Measurements from ENCODE around the gene GH2.

GH2 gene

DNA sequence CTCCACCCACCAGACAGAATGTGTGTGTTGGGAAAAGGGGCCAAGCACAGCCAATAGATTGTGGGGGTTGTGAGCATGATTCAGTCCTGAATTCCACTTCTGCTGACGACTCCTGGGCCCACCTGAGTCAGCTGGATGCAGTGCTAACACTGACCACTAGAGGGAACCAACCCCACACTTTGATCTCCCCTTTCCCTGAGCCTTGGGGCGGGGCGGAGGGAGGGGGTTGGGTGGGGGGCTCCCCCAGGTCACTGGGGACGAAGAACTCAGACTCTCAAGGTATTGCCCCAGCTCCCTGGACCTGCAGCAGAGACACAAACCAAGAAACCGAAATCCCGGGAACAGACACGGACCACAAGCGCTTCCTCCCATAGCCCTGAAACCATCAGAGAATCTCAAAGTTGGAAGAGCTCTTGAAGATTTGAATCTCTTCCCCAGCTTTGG lies 29.9 kb upstream of the GH2 start (continued):
- TF ChIP-seq ZNF785 (tag by site-specific recombination; IDR thresholded peaks at IDR 0.05) (no peak), ZNF626 (tag by site-specific recombination; IDR thresholded peaks at IDR 0.05) (no peak), ZSCAN16 (tag by site-specific recombination; IDR thresholded peaks at IDR 0.05) (no peak), ZNF114 (tag by site-specific recombination; IDR thresholded peaks at IDR 0.05) (no peak), BCL11A (tag by site-specific recombination; IDR thresholded peaks at IDR 0.05; ENCODE audit: low read depth) (no peak), ZNF792 (tag by site-specific recombination; IDR thresholded peaks at IDR 0.05) (no peak), ZNF175 (tag by site-specific recombination; IDR thresholded peaks at IDR 0.05) (no peak), ZNF239 (tag by site-specific recombination; IDR thresholded peaks at IDR 0.05) (no peak)
- TF ChIP-seq, protein P1, sequence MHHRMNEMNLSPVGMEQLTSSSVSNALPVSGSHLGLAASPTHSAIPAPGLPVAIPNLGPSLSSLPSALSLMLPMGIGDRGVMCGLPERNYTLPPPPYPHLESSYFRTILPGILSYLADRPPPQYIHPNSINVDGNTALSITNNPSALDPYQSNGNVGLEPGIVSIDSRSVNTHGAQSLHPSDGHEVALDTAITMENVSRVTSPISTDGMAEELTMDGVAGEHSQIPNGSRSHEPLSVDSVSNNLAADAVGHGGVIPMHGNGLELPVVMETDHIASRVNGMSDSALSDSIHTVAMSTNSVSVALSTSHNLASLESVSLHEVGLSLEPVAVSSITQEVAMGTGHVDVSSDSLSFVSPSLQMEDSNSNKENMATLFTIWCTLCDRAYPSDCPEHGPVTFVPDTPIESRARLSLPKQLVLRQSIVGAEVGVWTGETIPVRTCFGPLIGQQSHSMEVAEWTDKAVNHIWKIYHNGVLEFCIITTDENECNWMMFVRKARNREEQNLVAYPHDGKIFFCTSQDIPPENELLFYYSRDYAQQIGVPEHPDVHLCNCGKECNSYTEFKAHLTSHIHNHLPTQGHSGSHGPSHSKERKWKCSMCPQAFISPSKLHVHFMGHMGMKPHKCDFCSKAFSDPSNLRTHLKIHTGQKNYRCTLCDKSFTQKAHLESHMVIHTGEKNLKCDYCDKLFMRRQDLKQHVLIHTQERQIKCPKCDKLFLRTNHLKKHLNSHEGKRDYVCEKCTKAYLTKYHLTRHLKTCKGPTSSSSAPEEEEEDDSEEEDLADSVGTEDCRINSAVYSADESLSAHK (tag by site-specific recombination; IDR thresholded peaks at IDR 0.05): no peak
- TF ChIP-seq, protein P2, sequence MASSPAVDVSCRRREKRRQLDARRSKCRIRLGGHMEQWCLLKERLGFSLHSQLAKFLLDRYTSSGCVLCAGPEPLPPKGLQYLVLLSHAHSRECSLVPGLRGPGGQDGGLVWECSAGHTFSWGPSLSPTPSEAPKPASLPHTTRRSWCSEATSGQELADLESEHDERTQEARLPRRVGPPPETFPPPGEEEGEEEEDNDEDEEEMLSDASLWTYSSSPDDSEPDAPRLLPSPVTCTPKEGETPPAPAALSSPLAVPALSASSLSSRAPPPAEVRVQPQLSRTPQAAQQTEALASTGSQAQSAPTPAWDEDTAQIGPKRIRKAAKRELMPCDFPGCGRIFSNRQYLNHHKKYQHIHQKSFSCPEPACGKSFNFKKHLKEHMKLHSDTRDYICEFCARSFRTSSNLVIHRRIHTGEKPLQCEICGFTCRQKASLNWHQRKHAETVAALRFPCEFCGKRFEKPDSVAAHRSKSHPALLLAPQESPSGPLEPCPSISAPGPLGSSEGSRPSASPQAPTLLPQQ (tag by site-specific recombination; IDR thresholded peaks at IDR 0.05): peak; percentile 80

DNA sequence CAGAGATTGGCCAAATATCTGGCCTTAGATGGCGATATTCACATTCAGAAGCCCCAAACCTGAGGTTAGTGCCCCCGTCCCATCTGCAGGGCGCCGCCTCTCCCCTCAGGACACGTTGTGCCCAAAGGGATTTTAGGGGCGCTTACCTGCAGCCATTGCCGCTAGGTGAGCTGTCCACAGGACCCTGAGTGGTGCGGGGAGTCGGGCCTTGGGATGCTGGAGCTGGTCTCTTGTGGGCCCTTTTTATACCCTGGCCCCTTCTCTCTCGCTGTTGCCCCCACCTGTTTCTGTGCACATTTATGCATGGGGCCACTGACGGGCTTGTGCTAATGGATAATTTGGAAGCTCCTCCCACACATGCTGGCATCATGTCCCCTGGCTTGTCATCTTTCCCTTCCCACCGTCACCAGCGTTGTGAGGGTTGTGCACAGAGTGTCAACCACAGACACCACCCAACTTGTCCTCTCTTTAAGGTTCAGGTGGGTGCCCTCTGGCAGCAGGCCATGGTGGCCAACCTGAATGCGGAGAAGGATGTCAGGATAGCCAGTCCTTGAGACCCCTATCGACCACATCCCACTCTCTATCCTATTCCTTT lies 29.4 kb upstream of the GH2 start, which contains the start of gene CSHL1:
Gene CSHL1 (minus strand): TSS at position 218 of the 595 bp plus-strand sequence. CDS start 62 bp downstream, at position 156.
- Histone ChIP-seq H3K36me3 (ENCODE audit: control insufficient read depth in 2 of 2, insufficient read depth in 1 of 2, low read length in 2 of 2) (no peaks in the 10 kb centered on the region), H3K4me1 (ENCODE audit: control insufficient read depth, insufficient read depth, low read length) (no peaks in the 10 kb centered on the region), H3K9me3 (ENCODE audit: control insufficient read depth, insufficient read depth, low read depth, low read length) (no peaks in the 10 kb centered on the region), H3K4me3 (ENCODE audit: low read depth, low read length) (no peak within 1 kb of the TSS), H3K27ac (ENCODE audit: extremely low read depth, low read depth, low read length) (no peak within 1 kb of the TSS)
- TF ChIP-seq ZNF24 (tag by site-specific recombination; IDR thresholded peaks at IDR 0.05) (no peak), ZNF529 (tag by site-specific recombination; IDR thresholded peaks at IDR 0.05; ENCODE audit: insufficient replicate concordance) (no peak), ZFHX2 (tag by site-specific recombination; conservative IDR thresholded peaks at IDR 0.05) (0 out of 2 replicates have a peak, but pooled peaks have one; percentile 6), ZNF146 (tag by site-specific recombination; IDR thresholded peaks at IDR 0.05) (no peak), REPIN1 (tag by site-specific recombination; IDR thresholded peaks at IDR 0.05; ENCODE audit: low read depth) (no peak)
- TF ChIP-seq, protein P3, sequence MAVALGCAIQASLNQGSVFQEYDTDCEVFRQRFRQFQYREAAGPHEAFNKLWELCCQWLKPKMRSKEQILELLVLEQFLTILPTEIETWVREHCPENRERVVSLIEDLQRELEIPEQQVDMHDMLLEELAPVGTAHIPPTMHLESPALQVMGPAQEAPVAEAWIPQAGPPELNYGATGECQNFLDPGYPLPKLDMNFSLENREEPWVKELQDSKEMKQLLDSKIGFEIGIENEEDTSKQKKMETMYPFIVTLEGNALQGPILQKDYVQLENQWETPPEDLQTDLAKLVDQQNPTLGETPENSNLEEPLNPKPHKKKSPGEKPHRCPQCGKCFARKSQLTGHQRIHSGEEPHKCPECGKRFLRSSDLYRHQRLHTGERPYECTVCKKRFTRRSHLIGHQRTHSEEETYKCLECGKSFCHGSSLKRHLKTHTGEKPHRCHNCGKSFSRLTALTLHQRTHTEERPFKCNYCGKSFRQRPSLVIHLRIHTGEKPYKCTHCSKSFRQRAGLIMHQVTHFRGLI (tag by site-specific recombination; IDR thresholded peaks at IDR 0.05): no peak
- POLR2A ChIA-PET: no interaction called here
- CTCF ChIA-PET: interaction anchor here (0.6 to 3.7 kb wide), 25 partner anchors 8 to 380 kb away, joined by 3 to 29 read pairs (median 3); no protein-coding TSS in a partner anchor

DNA sequence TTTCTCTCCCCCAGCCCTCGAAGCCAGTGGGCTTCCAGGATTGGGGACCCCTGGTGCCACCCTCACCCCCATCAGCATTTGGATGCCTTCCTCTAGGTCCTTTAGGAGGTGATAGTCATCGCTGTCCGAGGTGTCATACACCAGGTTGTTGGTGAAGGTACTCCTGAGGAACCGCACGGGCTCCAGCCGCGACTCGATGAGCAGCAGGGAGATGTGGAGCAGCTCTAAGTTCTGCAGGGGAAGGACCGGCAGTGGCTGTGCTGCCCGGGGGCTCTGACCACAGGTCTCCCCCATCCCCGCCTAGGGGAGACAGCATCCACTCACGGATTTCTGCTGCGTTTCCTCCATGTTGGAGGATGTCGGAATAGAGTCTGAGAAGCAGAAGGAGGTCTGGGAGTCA lies 28.4 kb upstream of the GH2 start:
- H3K9me3 ChIP-seq (ENCODE audit: control insufficient read depth, insufficient read depth, low read depth, low read length): no peaks in the 10 kb centered on the region
- no peaks in the 10 kb centered on the region for H3K36me3 ChIP-seq (ENCODE audit: control insufficient read depth in 2 of 2, insufficient read depth in 1 of 2, low read length in 2 of 2)
- ChIA-PET CTCF (interaction anchor here (0.9 to 3.7 kb wide), 8 partner anchors 8 to 382 kb away, joined by 3 to 23 read pairs (median 3); no protein-coding TSS in a partner anchor), POLR2A (no interaction called here)
- no peaks in the 10 kb centered on the region for H3K4me1 ChIP-seq (ENCODE audit: control insufficient read depth, insufficient read depth, low read length)
- H3K27ac ChIP-seq (ENCODE audit: extremely low read depth, low read depth, low read length): no peak overlapping the region
- H3K4me3 ChIP-seq (ENCODE audit: low read depth, low read length): no peak overlapping the region
- TF ChIP-seq ZNF23 (tag by site-specific recombination; IDR thresholded peaks at IDR 0.05; ENCODE audit: borderline replicate concordance): no peak
- TF ChIP-seq, protein P4, sequence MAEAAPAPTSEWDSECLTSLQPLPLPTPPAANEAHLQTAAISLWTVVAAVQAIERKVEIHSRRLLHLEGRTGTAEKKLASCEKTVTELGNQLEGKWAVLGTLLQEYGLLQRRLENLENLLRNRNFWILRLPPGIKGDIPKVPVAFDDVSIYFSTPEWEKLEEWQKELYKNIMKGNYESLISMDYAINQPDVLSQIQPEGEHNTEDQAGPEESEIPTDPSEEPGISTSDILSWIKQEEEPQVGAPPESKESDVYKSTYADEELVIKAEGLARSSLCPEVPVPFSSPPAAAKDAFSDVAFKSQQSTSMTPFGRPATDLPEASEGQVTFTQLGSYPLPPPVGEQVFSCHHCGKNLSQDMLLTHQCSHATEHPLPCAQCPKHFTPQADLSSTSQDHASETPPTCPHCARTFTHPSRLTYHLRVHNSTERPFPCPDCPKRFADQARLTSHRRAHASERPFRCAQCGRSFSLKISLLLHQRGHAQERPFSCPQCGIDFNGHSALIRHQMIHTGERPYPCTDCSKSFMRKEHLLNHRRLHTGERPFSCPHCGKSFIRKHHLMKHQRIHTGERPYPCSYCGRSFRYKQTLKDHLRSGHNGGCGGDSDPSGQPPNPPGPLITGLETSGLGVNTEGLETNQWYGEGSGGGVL (tag by site-specific recombination; IDR thresholded peaks at IDR 0.05): no peak
- TF ChIP-seq, protein P5, sequence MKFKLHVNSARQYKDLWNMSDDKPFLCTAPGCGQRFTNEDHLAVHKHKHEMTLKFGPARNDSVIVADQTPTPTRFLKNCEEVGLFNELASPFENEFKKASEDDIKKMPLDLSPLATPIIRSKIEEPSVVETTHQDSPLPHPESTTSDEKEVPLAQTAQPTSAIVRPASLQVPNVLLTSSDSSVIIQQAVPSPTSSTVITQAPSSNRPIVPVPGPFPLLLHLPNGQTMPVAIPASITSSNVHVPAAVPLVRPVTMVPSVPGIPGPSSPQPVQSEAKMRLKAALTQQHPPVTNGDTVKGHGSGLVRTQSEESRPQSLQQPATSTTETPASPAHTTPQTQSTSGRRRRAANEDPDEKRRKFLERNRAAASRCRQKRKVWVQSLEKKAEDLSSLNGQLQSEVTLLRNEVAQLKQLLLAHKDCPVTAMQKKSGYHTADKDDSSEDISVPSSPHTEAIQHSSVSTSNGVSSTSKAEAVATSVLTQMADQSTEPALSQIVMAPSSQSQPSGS (tag by site-specific recombination; IDR thresholded peaks at IDR 0.05; ENCODE audit: low read depth): no peak
- TF ChIP-seq, protein P6, sequence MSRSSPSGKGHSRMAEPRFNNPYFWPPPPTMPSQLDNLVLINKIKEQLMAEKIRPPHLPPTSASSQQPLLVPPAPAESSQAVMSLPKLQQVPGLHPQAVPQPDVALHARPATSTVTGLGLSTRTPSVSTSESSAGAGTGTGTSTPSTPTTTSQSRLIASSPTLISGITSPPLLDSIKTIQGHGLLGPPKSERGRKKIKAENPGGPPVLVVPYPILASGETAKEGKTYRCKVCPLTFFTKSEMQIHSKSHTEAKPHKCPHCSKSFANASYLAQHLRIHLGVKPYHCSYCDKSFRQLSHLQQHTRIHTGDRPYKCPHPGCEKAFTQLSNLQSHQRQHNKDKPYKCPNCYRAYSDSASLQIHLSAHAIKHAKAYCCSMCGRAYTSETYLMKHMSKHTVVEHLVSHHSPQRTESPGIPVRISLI (tag by site-specific recombination; IDR thresholded peaks at IDR 0.05): no peak
- no peak for TF ChIP-seq YY1 (tag by site-specific recombination; IDR thresholded peaks at IDR 0.05)
- TF ChIP-seq ZFP69B (tag by site-specific recombination; IDR thresholded peaks at IDR 0.05): no peak
- no peak for TF ChIP-seq BCL11B (tag by site-specific recombination; IDR thresholded peaks at IDR 0.05; ENCODE audit: low read depth)
- TF ChIP-seq KLF10 (tag by site-specific recombination; IDR thresholded peaks at IDR 0.05): no peak
